Thoracic aorta (tissue), 2 donors: ENCODE results near the gene IFI35. TPM values are rescaled to one million over a fixed set of nuclear protein-coding genes. Genes with fewer than 3 reads are reported as not detected.

Experiments used
- ATAC-seq: fragments of 150-250 bp; one replicate; pipeline ENCODE4 v1.8.0; 2017; ENCODE audit warnings: low read depth; ENCODE audit not compliant: insufficient number of reproducible peaks, low FRiP score
- DNase-seq: peaks from one replicate; pipeline ENCODE4 v3.0.0-alpha.2; 2020; ENCODE audit warnings: low spot score
- H3K27ac ChIP-seq, 2 donors: fragments of 200-600 bp; sonication (generic); 1 replicate in 1 of 2; 2 replicates in 1 of 2; pipeline ENCODE4 v1.5.1; 2016; ENCODE audit warnings: mild to moderate bottlenecking in 2 of 2, moderate library complexity in 2 of 2
- H3K27me3 ChIP-seq: fragments of 200-600 bp; sonication (generic); replicated peaks from 2 replicates; pipeline ENCODE4 v1.6.0; 2016; ENCODE audit warnings: mild to moderate bottlenecking; ENCODE audit not compliant: insufficient read depth
- H3K36me3 ChIP-seq: fragments of 200-600 bp; sonication (generic); one replicate; pipeline ENCODE4 v1.5.1; 2016
- H3K4me1 ChIP-seq, 2 donors: fragments of 200-600 bp; sonication (generic); 1 replicate in 1 of 2; 2 replicates in 1 of 2; pipeline versions ENCODE4 v1.5.1 to v1.6.0; 2016; ENCODE audit warnings: low read depth in 2 of 2, mild to moderate bottlenecking in 1 of 2; ENCODE audit not compliant: control insufficient read depth in 1 of 2
- H3K4me3 ChIP-seq: fragments of 200-600 bp; sonication (generic); 2 replicates; pipeline ENCODE4 v1.5.1; 2016; ENCODE audit warnings: mild to moderate bottlenecking
- H3K9me3 ChIP-seq: fragments of 200-600 bp; sonication (generic); 2 replicates; pipeline ENCODE4 v1.5.1; 2016
- total RNA-seq, 2 donors: library from RNA; depleted of rRNA; stranded (reverse); fragments of >200 nt; gene quantifications; one replicate each; pipeline versions ENCODE4 v1.1.0 to v1.2.3, GENCODE V29; 2016
- TF ChIP-seq, protein P1 (sequence below): fragments of 200-600 bp; sonication (generic); IDR thresholded peaks from one replicate; pipeline ENCODE4 v1.5.1; 2019; ENCODE audit warnings: antibody characterized with exemption

Gene IFI35
- total RNA-seq, result 10 to 100 TPM; 34.4 to 34.8 TPM

DNA sequence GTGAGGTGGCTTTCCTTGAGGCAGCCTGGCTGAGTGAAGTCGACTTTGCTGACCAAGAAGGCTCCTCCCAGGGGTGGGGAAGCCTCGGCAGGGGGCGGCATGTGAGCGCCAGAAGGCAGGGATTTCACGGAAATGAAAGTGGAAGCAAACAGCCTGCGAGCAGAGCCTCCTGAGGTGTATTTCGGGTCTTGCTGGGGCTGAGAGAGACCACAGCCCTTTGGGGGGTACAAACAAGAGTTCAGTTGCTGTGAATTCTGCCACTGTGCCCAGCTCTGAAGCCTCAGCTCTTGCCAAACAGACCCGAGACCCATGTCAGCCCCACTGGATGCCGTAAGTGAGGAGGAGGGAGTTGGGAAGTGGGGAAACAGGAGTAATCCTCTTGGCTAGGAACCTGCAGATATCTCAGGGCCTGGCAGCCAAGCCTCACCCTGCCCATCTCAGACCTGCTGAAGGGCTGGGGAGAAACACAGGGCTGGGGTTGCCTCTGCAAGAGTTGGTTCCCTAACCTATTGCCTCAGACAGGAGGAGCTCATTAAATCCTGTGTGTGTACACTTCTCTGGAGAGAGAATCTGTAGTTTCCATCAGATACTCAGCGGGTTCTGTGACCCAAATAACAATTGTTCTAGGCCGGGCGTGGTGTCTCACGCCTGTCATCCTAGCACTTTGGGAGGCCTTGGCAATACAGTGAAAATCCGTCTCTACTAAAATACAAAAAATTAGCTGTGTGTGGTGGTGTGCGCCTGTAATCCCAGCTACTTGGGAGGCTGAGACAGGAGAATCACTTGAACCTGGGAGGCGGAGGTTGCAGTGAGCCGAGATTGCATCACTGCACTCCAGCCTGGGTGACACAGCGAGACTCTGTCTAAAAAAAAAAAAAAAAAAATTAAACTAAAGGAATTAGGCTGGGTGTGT lies at the start of gene IFI35:
IFI35 (plus strand) TSS at position 146 of the 913 bp plus-strand sequence; CDS start at position 310, 164 bp downstream.
- Histone ChIP-seq H3K27me3 (no peaks in the 10 kb centered on the region), H3K4me1 (peaks cover 0 to 14% of the 10 kb centered on the region in 2 donors)
- TF ChIP-seq, protein P1, sequence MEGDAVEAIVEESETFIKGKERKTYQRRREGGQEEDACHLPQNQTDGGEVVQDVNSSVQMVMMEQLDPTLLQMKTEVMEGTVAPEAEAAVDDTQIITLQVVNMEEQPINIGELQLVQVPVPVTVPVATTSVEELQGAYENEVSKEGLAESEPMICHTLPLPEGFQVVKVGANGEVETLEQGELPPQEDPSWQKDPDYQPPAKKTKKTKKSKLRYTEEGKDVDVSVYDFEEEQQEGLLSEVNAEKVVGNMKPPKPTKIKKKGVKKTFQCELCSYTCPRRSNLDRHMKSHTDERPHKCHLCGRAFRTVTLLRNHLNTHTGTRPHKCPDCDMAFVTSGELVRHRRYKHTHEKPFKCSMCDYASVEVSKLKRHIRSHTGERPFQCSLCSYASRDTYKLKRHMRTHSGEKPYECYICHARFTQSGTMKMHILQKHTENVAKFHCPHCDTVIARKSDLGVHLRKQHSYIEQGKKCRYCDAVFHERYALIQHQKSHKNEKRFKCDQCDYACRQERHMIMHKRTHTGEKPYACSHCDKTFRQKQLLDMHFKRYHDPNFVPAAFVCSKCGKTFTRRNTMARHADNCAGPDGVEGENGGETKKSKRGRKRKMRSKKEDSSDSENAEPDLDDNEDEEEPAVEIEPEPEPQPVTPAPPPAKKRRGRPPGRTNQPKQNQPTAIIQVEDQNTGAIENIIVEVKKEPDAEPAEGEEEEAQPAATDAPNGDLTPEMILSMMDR, result peak; percentile 18

DNA sequence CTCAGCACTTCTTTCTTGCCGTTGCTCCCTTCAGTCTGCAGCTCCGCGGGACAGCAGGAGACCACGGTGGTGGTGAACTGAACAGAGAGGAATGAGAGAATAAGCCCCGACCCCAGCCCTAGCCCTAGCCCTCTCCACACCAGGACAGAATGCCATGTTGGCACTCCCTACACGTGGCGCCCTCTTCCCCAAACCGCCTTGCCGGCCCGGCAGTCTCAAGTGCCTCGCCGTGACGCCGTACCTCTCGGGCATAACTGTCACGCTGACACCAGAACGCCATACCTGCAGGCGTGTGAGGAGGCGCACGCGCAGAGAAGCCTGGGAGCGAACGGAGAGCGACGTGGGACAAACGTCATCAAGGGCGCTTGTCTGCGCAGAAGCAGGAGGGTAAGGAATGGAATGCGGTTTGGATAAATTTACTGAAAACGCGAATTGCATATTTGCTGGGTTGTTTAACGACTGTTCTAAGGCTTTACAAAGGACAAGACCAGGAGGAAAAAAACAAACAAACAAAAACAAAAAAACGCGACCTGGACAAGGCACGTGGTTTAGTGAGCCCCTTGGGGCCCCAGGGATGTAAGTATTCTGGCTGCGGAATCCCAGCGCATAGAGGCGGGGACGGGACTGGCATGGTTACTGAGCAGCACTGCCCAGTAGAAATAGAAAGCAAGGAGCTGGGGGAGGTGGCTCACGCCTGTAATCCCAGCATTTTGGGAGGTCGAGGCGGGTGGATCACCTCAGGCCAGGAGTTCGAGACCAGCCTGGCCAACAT lies 42.2 kb upstream of the IFI35 start, which contains the start of gene AARSD1:
AARSD1 (minus strand) TSS at position 294 of the 772 bp plus-strand sequence; CDS start at position 280, 14 bp downstream.
- H3K36me3 ChIP-seq, result peaks cover 22% of the 10 kb centered on the region
- DNase-seq, result peak; percentile 56
- peak within 1 kb of the TSS; percentile 84 to 87 for H3K27ac ChIP-seq
- no peaks in the 10 kb centered on the region for H3K27me3 ChIP-seq
- peak within 1 kb of the TSS; percentile 81 for H3K4me3 ChIP-seq
- ATAC-seq, result peak; percentile 83
- no peaks in the 10 kb centered on the region for H3K9me3 ChIP-seq
- H3K4me1 ChIP-seq, result peaks cover 4 to 9% of the 10 kb centered on the region in 2 donors
- TF ChIP-seq, protein P1, result no peak

More for the DNA sequence above, at the start of gene IFI35:
- Histone ChIP-seq H3K27ac (peak within 1 kb of the TSS; percentile 85 to 89), H3K4me3 (peak within 1 kb of the TSS; percentile 93), H3K36me3 (peaks cover 11% of the 10 kb centered on the region), H3K9me3 (no peaks in the 10 kb centered on the region)
- DNase-seq, result no peak
- no peak for ATAC-seq

DNA sequence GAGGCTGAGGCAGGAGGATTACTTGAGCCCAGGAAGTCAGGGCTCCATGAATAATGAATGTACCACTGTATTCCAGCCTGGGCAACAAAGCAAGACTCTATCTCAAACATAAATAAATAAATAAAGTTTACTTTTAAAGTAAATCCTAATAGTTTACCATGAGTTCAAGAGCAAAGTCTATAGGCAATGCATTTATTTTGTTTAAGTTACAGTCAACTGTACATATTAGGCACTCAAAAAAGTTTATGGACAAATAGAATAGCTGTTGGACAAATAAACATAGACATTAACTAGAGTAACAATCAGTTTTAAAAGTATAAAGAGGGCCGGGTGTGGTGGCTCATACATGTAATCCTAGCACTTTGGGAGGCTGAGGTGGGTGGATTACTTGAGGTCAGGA lies 38.7 kb upstream of the IFI35 start:
- ATAC-seq (no peak), DNase-seq (no peak)
- H3K27me3 ChIP-seq, result no peaks in the 10 kb centered on the region
- TF ChIP-seq, protein P1, result no peak
- H3K9me3 ChIP-seq, result no peaks in the 10 kb centered on the region
- no peak overlapping the region for H3K27ac ChIP-seq
- H3K4me1 ChIP-seq, result peaks cover 4 to 9% of the 10 kb centered on the region in 2 donors
- H3K4me3 ChIP-seq, result no peak overlapping the region
- no peaks in the 10 kb centered on the region for H3K36me3 ChIP-seq

DNA sequence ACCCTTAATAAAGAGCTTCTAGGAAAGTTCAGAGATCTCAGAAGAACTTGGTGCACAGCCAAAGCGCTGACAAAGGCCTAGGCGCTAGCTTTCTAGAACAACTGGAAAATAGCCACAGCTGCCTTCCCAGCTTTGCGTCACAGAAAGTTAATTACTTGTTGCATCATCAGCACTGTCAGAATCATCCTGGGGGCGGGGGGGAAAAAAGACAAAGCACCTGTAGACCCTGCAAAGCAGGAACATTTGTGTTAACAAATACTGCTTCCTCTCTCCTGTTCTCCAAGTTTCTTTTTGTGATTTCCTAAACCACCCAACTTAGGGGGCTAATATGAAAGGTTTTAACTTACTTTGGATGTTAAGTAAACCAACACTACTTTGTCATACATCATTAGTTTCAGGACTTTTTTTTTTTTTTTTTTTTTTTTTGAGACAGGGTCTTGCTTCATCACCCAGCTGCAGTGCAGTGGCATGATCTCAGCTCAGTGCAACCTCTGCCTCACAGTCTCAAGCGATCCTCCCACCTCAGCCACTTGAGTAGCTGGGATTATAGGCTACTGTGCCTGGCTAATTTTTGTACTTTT lies 37.5 kb upstream of the IFI35 start:
- DNase-seq (no peak), ATAC-seq (no peak)
- H3K4me1 ChIP-seq, result no peaks in the 10 kb centered on the region
- H3K36me3 ChIP-seq, result no peaks in the 10 kb centered on the region
- H3K9me3 ChIP-seq, result no peaks in the 10 kb centered on the region
- H3K4me3 ChIP-seq, result no peak overlapping the region
- TF ChIP-seq, protein P1, result no peak
- no peaks in the 10 kb centered on the region for H3K27me3 ChIP-seq
- H3K27ac ChIP-seq, result no peak overlapping the region
